ENCODE results near the gene MUC5AC. TPM values are rescaled to one million over a fixed set of nuclear protein-coding genes. Genes with fewer than 3 reads are reported as not detected.

Gene MUC5AC
- total RNA-seq, 1 donor from 2014 or later, result not detected

DNA sequence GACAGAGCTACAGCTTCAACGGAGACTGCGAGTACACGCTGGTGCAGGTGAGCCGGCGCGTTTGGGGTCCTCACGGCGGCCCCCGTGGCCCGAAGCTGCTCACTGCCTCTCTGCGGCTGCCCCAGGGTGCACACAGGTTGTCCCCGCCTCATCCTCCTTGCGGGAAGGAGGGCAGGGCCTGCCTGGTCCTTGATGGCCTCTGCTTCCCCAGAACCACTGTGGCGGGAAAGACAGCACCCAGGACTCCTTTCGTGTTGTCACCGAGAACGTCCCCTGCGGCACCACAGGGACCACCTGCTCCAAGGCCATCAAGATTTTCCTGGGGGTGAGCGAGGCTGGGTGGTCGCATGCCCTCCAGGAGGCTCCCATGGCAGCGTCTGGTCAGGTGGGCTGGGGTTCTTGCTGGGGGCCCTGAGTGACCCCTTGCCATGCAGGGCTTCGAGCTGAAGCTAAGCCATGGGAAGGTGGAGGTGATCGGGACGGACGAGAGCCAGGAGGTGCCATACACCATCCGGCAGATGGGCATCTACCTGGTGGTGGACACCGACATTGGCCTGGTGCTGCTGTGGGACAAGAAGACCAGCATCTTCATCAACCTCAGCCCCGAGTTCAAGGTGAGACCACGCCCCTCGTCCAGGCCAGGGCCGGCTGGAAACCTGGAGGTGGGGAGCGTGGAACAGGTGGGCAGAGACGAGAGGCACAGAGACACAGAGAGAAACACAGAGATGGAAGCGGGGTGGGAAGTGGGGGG is 19.4 kb downstream of the MUC5AC start:
- H3K4me3 ChIP-seq (ENCODE audit: low read depth, low read length), result no peak overlapping the region
- DNase-seq (ENCODE audit: low read depth), result no peak
- TF ChIP-seq, protein P1, sequence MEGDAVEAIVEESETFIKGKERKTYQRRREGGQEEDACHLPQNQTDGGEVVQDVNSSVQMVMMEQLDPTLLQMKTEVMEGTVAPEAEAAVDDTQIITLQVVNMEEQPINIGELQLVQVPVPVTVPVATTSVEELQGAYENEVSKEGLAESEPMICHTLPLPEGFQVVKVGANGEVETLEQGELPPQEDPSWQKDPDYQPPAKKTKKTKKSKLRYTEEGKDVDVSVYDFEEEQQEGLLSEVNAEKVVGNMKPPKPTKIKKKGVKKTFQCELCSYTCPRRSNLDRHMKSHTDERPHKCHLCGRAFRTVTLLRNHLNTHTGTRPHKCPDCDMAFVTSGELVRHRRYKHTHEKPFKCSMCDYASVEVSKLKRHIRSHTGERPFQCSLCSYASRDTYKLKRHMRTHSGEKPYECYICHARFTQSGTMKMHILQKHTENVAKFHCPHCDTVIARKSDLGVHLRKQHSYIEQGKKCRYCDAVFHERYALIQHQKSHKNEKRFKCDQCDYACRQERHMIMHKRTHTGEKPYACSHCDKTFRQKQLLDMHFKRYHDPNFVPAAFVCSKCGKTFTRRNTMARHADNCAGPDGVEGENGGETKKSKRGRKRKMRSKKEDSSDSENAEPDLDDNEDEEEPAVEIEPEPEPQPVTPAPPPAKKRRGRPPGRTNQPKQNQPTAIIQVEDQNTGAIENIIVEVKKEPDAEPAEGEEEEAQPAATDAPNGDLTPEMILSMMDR (conservative IDR thresholded peaks at IDR 0.05; ENCODE audit: low read depth, low read length), result no peak

DNA sequence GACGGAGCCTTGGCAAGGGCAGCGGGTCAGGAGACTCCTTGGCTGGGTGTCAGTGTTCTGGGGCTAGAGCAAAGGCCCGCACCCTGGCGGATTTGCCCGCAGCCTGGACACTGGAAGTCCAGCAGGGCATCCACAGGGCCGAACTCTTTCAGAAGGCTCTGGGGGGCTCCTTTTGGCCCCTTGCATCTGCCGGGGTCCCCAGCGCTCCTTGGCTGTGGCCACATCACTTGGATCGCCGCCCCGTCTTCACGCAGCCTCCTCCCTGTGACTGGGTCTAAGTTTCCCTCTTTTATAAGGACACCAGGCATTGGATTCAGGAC is 20.0 kb downstream of the MUC5AC start:
- DNase-seq (ENCODE audit: low read depth), result no peak
- TF ChIP-seq, protein P1 (conservative IDR thresholded peaks at IDR 0.05; ENCODE audit: low read depth, low read length), result no peak

DNA sequence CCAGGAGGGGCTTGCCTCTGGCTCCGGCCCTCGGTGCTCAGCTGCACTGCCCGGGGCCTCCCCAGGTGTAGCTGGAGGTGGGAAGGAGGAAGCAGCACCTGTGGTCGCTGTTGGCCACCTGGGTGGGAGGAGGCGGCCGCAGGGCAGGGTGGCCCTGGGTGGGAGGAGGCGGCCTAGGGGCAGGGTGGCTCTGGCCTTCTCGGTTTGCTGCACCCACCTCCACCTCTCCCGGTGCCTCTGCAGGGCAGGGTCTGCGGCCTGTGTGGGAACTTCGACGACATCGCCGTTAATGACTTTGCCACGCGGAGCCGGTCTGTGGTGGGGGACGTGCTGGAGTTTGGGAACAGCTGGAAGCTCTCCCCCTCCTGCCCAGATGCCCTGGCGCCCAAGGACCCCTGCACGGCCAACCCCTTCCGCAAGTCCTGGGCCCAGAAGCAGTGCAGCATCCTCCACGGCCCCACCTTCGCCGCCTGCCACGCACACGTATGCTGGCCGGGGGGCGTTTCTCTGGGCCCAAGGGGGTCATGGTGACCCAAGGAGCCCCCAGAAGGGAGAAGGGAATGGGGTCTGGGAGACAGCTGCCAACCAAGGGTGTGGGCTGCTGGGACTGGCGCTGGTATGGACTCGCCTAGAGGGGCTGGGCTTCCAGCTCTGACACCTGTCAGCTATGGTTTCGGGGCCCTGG is 20.6 kb downstream of the MUC5AC start:
- H3K4me3 ChIP-seq (ENCODE audit: low read depth, low read length), result no peak overlapping the region
- no peak for DNase-seq (ENCODE audit: low read depth)
- TF ChIP-seq, protein P1 (conservative IDR thresholded peaks at IDR 0.05; ENCODE audit: low read depth, low read length), result no peak

More for the DNA sequence above, 20.0 kb downstream of the MUC5AC start:
- no peak overlapping the region for H3K4me3 ChIP-seq (ENCODE audit: low read depth, low read length)

DNA sequence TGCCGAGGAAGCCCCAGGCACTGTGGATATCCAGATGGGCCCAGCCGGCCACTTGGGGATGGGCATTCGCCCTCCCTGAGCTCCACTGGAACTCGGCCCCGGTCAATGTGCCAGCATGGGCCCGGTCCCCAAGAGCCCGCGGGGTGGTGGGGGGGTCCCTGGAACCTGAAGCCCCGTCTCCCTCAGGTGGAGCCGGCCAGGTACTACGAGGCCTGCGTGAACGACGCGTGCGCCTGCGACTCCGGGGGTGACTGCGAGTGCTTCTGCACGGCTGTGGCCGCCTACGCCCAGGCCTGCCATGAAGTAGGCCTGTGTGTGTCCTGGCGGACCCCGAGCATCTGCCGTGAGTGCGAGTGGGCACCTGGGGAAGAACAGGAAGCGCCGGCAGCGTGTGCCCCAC is 21.2 kb downstream of the MUC5AC start:
- no peak overlapping the region for H3K4me3 ChIP-seq (ENCODE audit: low read depth, low read length)
- TF ChIP-seq, protein P1 (conservative IDR thresholded peaks at IDR 0.05; ENCODE audit: low read depth, low read length), result no peak
- DNase-seq (ENCODE audit: low read depth), result no peak

DNA sequence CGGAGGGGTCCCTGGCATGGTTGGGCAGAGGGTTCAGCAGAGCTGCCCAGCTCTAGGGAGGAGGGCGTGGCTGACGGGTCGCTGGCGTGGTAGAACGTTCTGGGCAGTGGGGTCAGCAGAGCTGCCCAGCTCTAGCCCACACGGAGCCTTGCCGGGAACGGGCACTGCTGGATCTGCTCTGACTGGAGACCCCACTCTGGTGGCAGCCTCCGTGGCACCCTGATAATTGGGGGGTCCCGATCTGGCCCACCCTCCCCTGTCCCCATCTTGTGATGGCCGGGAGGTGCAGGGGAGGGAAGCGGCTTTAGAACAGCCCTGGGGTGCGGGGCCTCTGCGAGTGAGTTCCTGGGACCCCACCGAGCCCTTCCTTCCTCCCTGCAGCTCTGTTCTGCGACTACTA is 21.9 kb downstream of the MUC5AC start:
- no peak overlapping the region for H3K4me3 ChIP-seq (ENCODE audit: low read depth, low read length)
- no peak for DNase-seq (ENCODE audit: low read depth)
- TF ChIP-seq, protein P1 (conservative IDR thresholded peaks at IDR 0.05; ENCODE audit: low read depth, low read length), result no peak

DNA sequence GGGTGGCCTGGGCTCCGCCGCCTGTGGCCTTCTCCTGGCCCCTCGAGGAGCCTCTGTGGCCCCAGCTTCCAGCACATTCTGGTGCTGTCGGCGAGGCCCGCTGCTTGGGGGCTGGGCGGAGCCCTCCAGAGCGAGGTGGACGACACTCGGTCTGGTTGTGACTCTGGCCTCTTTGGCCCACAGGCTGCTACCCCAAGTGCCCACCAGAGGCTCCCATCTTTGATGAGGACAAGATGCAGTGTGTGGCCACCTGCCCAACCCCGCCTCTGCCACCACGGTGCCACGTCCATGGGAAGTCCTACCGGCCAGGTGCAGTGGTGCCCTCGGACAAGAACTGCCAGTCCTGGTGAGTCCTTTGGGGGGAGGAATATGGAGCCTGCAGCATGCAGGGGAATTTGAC is 22.4 kb downstream of the MUC5AC start:
- TF ChIP-seq, protein P1 (conservative IDR thresholded peaks at IDR 0.05; ENCODE audit: low read depth, low read length), result no peak
- no peak for DNase-seq (ENCODE audit: low read depth)
- H3K4me3 ChIP-seq (ENCODE audit: low read depth, low read length), result no peak overlapping the region
